Measurements from ENCODE around the gene CTNNB1.

CTNNB1 gene

DNA sequence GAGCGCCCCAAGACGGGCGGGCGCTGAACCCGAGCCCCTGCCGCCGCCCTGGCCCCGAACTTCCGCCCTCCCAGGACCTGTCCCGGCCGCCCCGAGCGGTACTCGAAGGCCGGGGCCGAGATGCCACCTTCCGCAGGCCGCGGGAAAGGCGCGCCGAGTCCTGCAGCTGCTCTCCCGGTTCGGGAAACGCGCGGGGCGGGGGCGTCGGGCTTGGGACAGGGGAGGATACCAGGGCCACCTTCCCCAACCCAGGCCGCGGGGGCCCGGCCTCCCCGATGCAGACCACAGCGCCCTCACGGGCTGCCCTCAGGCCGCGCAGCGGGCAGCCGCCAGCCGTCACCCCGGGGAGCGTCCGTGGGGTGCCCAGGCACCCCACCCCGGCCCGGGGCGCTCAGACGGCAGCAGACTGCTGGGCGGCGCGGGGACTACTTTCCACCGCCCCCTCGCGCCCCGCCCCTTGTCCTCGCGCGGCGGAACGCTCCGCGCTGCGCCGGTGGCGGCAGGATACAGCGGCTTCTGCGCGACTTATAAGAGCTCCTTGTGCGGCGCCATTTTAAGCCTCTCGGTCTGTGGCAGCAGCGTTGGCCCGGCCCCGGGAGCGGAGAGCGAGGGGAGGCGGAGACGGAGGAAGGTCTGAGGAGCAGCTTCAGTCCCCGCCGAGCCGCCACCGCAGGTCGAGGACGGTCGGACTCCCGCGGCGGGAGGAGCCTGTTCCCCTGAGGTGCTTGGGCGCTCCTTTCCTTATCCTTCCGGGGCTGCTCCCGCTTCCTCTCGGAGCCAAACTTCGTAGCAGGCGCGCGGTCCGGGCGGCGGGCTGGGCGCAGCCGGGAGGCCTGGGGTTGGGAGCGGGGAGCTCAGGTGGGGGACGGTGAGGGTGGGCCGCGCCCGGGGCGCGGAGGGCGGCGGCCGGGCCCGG lies at the start of gene CTNNB1:
Gene CTNNB1 (plus strand): TSS at position 556 of the 916 bp plus-strand sequence. CDS start 24,564 bp downstream, outside the sequence.
- peak; percentile 93 for DNase-seq (ENCODE audit: low spot score)

DNA sequence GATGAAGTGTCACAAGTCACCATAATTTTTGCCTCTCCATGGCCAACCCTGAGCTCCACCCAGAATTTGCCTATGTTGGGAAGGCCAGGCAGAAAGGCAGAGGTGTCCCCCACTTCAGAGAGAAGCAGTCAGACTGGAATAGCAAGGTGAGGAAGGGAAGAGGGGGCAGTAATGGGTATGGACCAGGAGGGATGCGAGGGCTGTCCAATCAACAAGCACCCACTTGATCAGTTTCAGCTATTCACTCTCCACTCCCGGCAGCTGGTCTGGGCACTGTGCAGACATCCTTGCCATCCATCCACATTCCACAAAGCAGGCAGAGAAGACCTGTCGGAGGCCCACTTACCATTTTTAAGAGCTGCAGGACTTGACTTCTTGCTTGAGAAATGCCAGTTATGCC lies 43.5 kb upstream of the CTNNB1 start:
- no peak for DNase-seq (ENCODE audit: low spot score)

DNA sequence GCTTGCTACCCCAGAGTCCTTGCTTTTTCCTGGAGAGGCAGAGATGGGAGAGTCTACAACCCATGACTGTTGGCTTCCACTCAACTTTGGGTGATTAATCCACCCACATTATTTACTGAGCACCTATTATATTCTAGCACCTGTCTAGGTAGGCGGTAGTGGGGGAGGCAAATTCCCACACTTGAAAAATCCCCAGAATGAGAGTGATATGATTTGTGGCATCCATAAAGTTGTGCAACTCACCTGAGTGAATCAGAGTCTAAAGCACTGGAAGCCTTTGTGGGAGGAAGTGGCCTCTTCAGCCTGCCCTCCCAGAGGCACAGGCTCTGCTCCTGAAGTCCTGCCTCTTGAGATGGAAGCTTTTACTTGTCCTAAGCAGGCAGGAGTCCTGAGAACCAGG lies 40.4 kb upstream of the CTNNB1 start:
- DNase-seq (ENCODE audit: low spot score): no peak

DNA sequence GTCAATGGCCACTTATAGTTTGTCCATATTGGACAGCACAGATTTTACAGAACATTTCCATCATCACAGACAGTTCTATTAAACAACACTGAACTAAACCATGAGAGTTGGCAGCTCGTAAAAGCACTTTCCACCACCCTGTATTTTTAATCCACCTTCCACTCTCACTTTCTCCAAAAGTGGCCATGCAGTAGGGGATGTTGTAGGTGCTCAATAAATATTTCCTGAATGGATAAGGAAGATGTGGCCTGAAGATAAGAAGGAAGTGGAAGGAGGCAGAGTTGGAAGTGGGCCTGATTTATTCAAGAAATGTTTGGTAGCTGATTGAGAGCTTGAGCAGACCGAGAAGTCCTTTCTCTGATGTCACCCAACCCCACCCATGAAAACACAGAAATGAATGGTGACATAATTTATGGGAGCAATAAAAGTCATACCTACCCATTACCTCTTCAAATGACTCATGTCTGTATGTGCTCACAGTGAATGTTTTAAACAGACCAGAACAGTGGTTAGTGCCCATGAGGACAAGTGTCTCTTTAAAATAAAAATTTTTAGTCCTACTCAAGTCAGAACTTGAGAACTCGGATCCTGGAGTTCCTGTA lies 39.6 kb upstream of the CTNNB1 start:
- no peak for DNase-seq (ENCODE audit: low spot score)

DNA sequence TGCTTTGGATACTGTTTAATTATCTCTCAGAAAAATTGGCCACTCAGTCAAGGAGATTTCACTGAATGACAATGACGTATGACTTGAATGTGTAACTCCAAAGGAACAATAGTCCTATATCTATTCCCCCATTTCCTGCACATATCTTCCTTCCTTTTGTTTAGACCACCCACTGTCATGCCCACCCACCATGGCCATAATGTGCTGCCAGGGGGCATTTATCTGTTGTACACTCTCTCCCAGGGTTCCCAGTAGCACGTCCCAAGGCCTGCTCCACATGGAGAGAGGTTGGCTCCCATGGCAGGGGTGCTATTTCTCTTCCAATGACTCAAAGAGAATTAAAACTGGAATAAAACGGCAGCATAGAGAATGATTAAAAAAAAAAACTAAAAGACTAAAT lies 36.8 kb upstream of the CTNNB1 start:
- DNase-seq (ENCODE audit: low spot score): no peak

DNA sequence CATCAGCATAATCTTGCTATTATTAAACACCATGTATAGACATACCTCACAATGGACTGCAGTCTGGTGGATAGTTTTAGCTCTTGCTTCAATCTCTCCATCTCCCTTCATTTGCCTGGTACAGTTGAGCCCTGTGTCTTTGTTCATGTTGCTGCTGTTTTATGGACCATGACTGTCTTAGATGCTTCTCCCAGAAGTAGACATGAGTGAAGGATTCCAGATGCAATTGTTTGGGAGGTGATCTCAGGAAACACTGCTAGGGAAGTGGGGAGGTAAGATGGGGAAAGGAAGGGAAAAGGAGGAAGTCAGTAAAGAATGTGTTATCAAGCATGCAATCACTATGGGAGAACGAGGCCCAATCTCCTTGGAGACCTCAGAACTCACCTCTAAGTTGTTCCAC lies 36.3 kb upstream of the CTNNB1 start:
- DNase-seq (ENCODE audit: low spot score): no peak

DNA sequence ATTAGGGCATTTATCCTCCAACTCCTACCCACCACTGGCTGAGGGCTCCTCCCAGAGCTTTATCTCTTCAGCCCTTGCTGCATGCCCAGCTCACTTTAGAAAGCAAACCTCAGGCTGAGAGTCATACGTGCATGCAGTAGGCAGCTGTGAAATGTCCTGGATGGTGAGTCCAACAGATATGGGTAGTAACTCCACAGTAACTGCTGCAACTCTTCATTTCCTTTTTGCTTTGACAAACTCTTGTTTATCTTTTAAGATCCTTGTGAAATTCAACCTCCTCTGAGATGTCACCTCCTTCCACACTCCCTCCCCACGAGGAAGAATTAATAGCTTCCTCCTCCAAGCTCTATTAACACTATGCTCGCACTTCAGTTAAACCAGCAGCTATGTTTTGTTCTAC lies 35.9 kb upstream of the CTNNB1 start:
- no peak for DNase-seq (ENCODE audit: low spot score)

DNA sequence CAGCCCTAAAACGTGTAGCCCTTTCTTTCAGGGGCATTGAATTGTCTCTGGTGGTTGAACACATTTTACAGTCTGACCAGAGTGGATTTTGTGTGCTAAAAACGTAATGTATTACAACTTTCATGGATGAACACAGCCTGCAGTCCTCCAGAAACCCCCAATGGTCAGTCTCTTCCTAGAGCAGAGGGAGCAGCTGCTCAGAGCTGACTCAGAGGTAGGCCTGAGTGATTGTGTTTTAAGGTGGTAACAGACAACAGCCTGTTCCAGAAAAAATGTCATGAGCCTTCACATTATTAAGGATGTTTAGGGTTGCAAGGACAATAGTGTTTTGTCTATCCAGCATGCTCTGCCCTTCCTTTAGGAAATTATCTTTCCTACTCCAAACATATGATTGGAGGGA lies 34.5 kb upstream of the CTNNB1 start:
- no peak for DNase-seq (ENCODE audit: low spot score)

DNA sequence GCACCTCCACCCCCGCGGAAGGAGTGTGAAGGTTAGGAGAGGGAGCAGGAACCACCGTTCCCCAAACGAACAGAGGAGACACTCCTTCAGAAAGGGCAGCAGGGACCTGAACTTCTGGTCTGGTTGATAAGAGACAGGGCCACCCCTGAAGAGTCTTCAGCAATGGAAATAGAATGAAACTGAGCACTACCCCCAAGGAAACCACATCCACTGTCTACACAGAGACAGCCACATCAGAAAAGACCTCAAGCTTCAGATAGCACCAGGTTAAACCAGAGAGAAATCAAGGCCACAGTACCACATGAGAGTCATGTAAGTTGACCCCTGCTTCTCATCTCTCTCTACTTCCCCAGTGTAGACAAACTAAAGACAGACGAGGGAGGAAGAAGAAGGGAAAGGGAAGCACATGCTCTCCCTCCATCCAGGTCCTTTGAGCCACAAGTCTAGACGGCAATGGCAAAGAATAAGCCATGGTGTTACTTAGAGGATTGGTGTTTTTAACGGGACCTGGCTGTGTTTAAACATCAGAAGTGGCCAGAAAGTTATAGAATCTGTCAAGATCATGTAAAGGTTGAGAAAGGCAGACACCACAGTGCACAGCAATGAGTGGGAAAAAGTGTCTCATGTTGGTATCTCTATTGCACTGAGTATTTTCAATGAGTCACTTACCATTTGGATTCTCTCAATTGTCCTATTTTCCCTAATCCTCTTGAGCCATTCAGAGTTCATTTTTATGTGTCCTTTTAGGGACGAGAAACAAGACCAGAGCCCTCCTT lies 31.4 kb upstream of the CTNNB1 start:
- no peak for DNase-seq (ENCODE audit: low spot score)

DNA sequence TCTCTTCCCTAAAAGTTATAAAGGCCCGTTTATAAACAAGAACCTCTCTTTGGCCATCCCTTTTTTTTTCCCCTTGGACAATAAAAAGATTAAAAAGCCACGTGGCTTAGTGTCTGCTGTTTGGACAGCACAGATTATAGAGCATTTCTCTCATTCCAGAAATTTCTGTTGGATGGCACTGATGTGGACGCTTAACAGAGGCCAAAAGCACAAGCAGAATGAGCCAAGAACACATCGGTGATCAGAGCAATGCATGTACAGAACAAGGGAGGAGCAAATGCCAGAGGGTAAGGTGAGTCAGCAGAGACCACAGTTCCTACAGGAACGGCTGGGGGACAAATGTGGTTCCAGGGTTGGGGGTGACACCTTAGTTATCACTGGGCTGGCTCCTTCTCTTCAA lies 30.3 kb upstream of the CTNNB1 start:
- DNase-seq (ENCODE audit: low spot score): peak; percentile 25

DNA sequence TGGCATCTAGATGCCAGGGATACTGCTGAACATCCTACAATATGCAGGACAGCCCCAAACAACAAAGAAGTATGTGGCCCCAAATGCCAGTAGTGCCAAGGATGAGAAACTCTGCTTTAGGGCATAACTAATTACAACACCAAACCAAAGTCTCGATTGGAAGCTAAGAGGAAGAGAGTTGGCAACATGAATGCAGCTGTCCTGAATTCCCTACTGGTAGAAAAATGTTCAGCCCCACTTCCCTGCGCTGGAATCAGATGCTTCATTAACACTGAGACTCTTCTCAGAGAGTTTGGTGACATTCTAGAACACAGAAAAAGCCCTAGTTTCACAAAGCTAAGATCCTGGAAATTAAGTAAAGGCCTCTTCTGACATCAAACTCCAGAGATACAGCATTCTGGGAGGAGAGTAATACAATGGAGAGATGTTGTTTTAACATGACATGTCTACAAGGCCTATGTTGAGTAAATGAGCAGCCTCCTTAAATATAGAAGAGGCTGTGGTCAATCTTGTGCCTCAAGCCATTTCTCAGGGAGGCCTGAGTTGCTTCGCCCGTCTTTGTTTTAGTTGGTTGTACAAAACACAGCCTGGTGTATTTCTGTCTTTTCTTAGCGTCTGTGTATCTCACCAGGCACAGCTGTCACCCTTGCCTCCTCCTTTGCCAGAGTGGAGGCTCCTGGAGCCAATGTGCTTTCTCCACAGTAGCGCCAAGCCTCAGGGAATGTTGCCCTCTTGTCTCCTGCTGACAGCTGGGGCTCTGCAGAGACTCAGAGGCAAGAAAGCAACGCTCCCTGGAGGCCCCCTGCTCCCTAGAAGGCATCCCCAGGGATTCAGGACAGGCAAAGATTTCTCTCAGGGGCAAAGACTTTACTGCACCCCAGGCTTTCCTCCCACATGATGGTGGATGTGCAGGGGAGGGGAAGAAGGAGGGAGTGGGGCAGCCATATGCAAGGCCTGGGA lies 25.1 kb upstream of the CTNNB1 start:
- DNase-seq (ENCODE audit: low spot score): no peak

DNA sequence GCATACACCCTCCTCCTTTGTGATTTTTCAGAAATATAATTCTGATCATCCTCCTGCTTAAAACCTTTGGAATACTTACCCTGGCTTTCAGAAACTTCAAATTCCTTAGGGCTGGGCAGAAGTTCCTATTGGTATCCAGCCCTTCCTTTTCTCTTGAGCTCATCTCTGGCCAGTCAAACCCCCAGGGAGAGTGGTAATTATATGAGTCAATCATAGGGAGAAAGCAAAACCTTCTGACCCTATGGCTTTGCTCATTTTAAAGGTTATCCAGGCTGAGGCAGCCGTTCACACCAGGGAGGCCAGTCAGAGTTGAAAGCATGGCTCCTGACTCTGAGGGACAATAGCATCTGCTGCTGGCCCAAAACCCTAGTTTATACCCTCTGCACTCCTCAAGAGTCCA lies 23.9 kb upstream of the CTNNB1 start:
- no peak for DNase-seq (ENCODE audit: low spot score)

DNA sequence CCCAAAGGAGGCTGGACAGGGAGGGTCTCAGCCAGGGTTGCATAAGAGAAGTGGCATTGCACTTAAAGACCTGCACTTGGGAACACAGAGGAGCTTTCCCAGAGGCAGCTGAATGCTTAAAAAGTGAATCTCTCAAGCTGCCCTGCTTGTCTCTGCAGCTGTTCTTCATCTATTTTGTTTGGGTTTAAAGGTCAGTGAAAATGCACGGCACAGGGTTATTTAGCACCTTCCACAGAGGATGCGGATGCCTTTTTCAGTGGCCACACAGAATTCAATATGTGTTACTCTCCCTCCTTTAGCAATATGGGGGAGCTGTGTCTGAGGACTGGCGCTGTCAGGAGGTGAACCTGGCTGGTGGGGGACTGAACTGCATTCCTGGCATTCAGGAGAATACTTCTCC lies 22.7 kb upstream of the CTNNB1 start:
- no peak for DNase-seq (ENCODE audit: low spot score)

DNA sequence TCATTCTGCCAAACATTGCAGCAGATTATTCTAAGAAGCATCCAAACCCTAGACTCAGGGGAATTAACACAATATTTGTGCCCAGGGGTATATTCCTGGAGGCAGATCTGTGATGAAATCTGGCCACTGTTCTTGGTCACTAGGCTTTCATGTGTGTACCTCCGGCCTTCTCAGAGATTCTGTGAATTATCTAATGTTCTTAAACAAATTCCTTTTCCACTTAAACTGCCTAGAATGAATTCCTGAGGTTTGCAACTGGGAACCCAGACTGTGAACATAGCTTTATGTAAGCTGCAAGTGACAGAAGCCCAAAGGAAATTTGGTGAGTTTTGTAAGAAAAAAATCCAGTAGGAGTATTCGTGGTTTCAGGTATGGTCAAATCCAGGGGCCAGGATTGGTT lies 20.7 kb upstream of the CTNNB1 start:
- no peak for DNase-seq (ENCODE audit: low spot score)

DNA sequence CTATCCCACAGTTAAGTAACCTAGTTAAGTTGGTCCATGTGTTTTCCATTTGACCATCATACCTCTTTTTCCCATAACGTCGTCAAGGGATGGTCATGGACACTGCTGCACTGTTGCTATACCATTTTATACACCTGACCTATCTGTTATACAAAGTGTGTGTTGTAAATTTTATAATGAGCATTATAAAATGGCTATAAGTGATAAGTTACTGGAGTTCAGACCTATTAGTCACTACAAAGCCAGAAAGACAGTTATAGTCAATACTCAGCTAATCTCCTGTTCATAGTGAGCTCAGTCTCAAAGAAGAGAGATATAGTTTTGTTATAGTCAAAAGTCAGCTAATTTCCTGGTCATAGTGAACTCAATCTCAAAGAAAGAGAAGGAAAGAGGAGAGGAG lies 18.9 kb upstream of the CTNNB1 start:
- DNase-seq (ENCODE audit: low spot score): no peak

DNA sequence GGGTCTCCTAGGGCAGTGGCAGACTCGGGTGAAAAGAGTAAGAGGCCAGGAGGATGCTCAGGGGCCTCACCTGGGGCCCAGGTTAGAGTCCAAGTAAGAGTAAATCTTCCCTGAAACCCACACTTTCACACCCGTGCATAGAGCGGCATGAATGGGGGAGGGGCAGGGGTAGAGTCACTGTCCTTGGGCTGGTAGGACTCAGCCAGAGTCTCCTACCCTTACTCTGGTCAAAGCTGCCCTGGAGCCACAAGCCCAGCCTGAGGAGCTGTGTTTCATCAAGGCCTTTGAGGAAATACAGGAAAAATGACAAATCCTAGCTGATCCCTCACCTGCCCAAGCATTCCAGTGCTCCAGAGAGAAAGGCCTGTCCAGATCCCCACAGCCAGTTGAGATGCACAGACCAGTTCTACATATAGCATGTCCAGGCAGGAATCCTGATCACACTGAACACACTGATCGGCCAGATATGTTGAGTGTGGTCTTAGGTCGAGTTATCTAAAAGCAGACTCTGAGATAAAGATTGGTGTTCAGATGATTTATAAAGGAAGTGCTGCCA lies 16.7 kb upstream of the CTNNB1 start:
- DNase-seq (ENCODE audit: low spot score): no peak

DNA sequence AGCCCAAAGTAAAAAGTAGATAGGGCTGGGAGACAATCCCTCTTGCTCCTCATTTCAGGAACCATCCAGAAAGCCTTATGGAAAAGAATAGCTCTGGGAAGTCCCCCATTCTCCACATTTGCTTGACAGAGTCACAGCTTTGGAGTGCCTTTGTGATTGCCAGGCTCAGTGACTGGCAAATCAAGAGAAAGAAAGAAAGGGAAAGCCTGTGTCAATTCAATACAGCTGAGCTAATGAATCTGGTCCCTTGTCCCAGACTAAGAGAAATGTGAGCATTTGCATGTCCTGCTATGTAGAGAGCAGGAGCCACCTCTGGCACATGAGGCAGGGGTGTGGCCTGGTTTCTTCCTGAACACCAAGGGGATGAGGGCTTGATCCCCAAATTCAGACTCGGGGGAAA lies 14.9 kb upstream of the CTNNB1 start:
- DNase-seq (ENCODE audit: low spot score): no peak

DNA sequence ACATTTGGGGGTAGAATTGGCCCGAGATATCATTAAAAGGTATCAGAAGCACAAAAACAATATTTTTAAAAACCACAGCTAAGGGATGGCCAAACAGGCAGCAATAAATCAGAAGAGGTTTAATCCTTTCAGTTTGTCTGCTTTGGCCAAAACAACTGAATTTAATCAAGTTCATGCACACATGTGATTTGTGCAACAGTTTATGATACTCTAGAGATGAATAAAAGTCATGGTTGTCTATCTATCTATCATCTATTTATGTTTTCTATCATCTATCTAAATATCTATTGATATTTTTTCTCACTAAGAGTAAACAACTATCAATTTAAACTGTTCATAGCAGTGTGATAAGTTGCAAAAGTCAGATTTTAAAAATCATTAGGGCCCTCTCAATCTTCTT lies 13.0 kb upstream of the CTNNB1 start:
- no peak for DNase-seq (ENCODE audit: low spot score)

DNA sequence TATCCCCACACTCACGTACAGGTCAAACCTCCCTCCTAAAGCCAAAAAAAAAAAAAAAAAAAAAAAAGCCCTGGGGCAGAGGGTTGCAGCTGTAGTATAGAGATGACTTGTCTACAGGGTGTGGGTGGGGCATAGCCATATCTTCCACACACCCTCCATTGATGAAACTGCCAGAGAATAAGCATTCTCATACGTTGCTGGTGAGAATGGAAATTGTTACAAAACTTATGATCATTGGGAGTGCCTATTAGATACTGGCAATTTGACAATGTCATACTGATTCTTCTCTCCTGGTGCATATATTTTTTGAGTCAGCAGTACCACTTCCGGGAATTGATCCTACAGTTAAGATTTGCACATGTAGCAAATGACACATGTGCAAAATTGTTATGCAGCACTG lies 11.0 kb upstream of the CTNNB1 start:
- DNase-seq (ENCODE audit: low spot score): no peak

DNA sequence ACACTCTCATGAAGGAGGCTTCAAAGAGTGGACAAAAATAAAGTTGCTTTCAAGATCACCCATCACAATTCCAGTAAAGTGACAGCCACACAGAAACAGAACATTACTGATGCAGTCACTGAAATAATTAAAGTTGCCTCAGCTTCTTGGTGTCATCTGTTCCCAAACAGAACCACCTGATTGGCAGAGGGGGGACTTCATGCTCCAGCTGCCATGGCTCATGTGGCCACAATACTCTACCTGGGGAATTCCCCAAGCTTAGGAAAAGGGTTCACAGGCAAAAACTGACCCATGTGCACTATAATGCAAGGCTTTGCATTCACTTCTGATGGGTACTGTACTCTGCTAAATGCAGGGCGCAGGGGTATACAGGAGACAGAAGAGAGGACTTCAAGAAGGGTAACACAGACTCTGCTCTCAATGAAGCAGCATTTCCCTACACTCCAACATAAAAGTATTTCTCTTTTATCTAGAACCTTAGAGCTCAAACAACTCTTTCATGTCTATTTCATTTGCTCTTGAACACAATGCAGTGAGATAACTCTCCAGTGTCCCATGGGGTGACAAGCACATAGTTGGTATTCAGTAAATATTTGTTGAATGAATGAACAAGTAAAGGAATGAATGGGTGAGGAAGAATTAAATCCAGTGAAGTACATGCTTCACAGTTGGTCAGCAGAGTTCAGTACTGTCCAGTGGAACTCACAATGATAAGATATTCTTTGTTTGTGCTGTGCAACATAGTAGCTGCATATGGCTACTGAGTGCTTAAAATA lies 8.6 kb upstream of the CTNNB1 start:
- DNase-seq (ENCODE audit: low spot score): no peak

DNA sequence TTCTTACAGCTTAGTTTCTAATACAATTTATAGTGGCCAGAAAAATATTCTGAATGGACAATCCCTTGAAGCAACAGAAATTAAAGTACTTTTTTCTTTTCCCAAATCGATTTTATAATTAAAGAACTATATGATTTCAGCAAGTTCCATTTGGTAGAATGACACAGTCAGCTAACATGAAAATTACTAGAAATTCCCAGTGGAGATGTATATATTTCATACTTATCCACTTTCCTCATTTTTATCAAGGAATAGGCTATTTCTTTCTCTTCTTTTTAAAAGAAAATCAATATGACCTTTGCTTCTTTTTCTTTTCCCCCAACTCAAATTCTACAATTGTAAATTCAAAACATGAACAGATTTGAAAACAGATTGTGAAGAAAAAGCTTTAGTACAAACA lies 6.4 kb upstream of the CTNNB1 start:
- no peak for DNase-seq (ENCODE audit: low spot score)

Measured in AG20443 (cell line).